KOPT-K1 (cell line): Measurements from ENCODE around the gene NUP98.

Experiments used
- H3K27ac ChIP-seq: fragments of 200-600 bp; sonication (generic); 2 replicates; pipeline ENCODE4 v1.5.1; 2016; ENCODE audit warnings: antibody characterized with exemption, mild to moderate bottlenecking, low read depth, low read length; ENCODE audit not compliant: poor library complexity, severe bottlenecking
- H3K36me3 ChIP-seq: fragments of 200-600 bp; sonication (generic); 2 replicates; pipeline ENCODE4 v1.5.1; 2017; ENCODE audit warnings: antibody characterized with exemption, mild to moderate bottlenecking, low read length, moderate library complexity; ENCODE audit not compliant: insufficient read depth
- H3K9me3 ChIP-seq: fragments of 200-600 bp; sonication (generic); 2 replicates; pipeline ENCODE4 v1.5.1; 2017; ENCODE audit warnings: antibody characterized with exemption, low read length, mild to moderate bottlenecking; ENCODE audit not compliant: insufficient read depth, poor library complexity, severe bottlenecking

Gene NUP98

GRCh38 chr11:3642071-3642951 lies 155.0 kb downstream of the NUP98 start:
- H3K36me3 ChIP-seq, result no peaks in the 10 kb centered on the region

GRCh38 chr11:3641701-3642070 lies 155.7 kb downstream of the NUP98 start, which contains the start of gene ART5:
Gene ART5 (minus strand): TSS chr11:3641992. CDS start chr11:3641862, 130 bp downstream.
- Histone ChIP-seq H3K27ac (no peak within 1 kb of the TSS), H3K9me3 (peaks cover 29% of the 10 kb centered on the region), H3K36me3 (no peaks in the 10 kb centered on the region)

More at GRCh38 chr11:3642071-3642951, 155.0 kb downstream of the NUP98 start:
- H3K9me3 ChIP-seq, result peaks cover 29% of the 10 kb centered on the region
- H3K27ac ChIP-seq, result no peak overlapping the region

- no peak overlapping the region for H3K27ac ChIP-seq
- no peaks in the 10 kb centered on the region for H3K36me3 ChIP-seq
- H3K9me3 ChIP-seq, result peaks cover 29% of the 10 kb centered on the region
These were observed 156.2 kb downstream of the NUP98 start for GRCh38 chr11:3641191-3641590.

- Histone ChIP-seq H3K36me3 (no peaks in the 10 kb centered on the region), H3K9me3 (peaks cover 20% of the 10 kb centered on the region), H3K27ac (no peak overlapping the region)
These were observed 157.5 kb downstream of the NUP98 start for GRCh38 chr11:3639841-3640240.

GRCh38 chr11:3638513-3638912 lies 158.8 kb downstream of the NUP98 start:
- Histone ChIP-seq H3K27ac (no peak overlapping the region), H3K36me3 (no peaks in the 10 kb centered on the region), H3K9me3 (peaks cover 6% of the 10 kb centered on the region)

GRCh38 chr11:3637201-3637600 lies 160.2 kb downstream of the NUP98 start:
- no peaks in the 10 kb centered on the region for H3K36me3 ChIP-seq
- H3K27ac ChIP-seq, result no peak overlapping the region
- H3K9me3 ChIP-seq, result no peaks in the 10 kb centered on the region

- Histone ChIP-seq H3K36me3 (no peaks in the 10 kb centered on the region), H3K27ac (no peak overlapping the region), H3K9me3 (no peaks in the 10 kb centered on the region)
These were observed 161.5 kb downstream of the NUP98 start for GRCh38 chr11:3635641-3636375.

- no peaks in the 10 kb centered on the region for H3K36me3 ChIP-seq
- H3K27ac ChIP-seq, result no peak overlapping the region
- H3K9me3 ChIP-seq, result no peaks in the 10 kb centered on the region
These were observed 165.2 kb downstream of the NUP98 start for GRCh38 chr11:3632070-3632660.

- Histone ChIP-seq H3K9me3 (no peaks in the 10 kb centered on the region), H3K36me3 (no peaks in the 10 kb centered on the region), H3K27ac (no peak overlapping the region)
These were observed 166.0 kb downstream of the NUP98 start for GRCh38 chr11:3631331-3631730.

- H3K36me3 ChIP-seq, result no peaks in the 10 kb centered on the region
- H3K9me3 ChIP-seq, result no peaks in the 10 kb centered on the region
- no peak overlapping the region for H3K27ac ChIP-seq
These were observed 170.1 kb downstream of the NUP98 start for GRCh38 chr11:3627291-3627690.

GRCh38 chr11:3626250-3626960 lies 170.9 kb downstream of the NUP98 start:
- Histone ChIP-seq H3K9me3 (no peaks in the 10 kb centered on the region), H3K36me3 (no peaks in the 10 kb centered on the region), H3K27ac (no peak overlapping the region)
